Islet of Langerhans (tissue), 1 donor: Measurements from ENCODE around the gene STK38L.
"Not testable (repeated sequence)": the region's sequence is repeated elsewhere in the genome, so short reads cannot be mapped to it uniquely, and the experiment has no call there.

ENCODE experiments used
- FAIRE-seq: peaks from one replicate; lab custom pipeline; 2011; peaks lifted over from hg19 to GRCh38; lab: Jason Lieb, UNC

The STK38L gene

DNA sequence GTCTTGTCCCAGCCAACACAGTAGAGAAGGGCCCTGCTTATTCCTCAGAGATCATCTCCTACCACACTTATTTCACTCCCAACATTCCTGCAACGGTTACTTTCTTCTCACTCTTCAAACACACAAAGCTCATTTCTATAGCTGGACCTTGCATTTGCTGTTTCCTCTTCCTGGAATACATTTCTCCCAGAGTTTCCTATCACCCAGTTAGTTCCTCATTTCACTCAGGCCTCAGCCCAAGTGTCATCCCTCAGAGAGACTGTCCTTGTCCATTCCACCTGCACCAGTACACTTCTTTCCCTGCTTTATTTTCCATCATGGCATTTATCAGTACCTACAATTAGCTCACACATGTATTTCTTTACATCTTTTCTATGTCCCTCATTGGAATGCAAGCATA, 14.7 kb upstream of the STK38L start:
- no peak for FAIRE-seq

GRCh38 chr12:27231374-27231773, 12.7 kb upstream of the STK38L start:
- FAIRE-seq = not testable (repeated sequence)

DNA sequence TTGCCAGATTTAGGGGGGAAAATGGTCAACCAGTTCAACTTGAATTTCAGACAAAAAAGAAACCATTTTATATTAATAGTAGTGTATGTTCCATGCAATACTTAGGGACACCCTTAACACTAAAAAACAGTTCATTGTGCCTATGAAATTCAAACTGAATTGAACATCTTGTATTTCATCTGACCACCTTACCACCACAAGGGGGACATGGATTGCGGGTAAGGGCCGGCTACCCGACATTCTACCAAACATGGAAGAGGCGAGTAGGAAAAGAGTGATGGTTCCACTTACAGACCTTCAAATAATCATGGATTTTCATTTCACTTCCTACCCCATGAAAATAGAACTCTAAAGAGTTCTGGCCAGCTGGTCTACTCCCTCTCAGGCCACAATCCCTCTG, 10.3 kb upstream of the STK38L start:
- no peak for FAIRE-seq

DNA sequence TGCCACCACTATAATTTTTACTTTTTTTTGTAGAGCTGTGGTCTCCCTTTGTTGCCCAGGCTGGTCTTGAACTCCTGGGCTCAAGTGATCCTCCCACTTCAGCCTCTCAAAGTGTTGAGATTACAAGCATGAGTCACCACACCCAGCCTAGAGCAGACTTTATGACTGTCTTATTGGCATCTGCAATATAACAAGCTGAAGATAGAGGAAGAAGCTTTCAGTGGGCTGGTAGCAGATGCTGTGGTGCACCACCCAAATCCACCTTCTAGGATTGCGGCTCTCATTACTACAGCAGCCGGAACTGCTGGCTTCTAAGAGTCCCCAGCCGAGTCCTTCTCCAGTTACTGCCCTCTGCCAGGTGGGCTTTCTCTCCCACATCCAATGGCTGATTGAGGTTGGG, 7.6 kb upstream of the STK38L start:
- no peak for FAIRE-seq

DNA sequence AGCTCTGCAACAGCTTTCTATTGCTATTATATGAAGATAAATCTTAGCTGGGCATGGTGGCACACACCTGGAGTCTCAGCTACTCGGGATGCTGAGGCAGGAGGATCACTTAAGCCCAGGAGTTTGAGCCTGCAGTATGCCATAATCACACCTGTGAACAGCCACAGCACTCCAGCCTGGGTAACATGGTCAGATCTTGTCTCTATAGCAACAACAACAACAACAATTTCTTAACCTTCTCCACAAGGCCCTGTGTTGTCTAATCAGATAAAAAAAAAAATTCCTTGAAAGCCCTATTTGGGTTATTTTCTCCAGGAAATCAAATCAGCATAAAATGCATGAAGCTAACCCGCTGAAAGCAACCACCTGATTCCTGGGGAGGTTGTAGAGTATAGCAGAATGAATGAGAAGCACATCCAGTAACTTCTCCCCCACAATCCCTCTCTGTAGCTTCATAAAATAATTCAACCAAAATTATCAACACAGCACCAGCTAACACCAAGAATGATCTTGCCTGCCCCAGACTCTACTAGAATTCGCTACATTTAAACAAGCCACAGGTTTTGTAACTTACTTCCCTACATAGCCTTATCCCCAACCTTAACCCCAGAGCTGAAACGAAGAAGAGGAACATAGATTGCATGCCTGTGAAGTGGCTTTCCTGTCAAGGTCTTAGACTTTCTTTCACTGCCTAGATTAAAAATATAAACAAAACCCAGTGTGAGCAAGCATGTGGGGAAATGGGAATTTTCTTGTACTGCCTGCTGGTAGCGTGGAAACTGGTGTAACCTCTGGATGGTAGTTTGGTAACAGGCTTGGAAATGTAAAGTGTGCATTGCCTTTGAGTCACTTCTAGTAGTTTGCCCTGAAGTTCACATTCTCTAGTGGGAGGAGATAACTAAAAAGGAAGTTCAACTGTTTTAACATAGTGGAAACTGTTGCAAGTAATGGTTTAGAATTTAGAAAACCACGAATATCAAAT, 6.0 kb upstream of the STK38L start:
- no peak for FAIRE-seq

GRCh38 chr12:27243006-27243405, 1.1 kb upstream of the STK38L start:
- FAIRE-seq = no peak

DNA sequence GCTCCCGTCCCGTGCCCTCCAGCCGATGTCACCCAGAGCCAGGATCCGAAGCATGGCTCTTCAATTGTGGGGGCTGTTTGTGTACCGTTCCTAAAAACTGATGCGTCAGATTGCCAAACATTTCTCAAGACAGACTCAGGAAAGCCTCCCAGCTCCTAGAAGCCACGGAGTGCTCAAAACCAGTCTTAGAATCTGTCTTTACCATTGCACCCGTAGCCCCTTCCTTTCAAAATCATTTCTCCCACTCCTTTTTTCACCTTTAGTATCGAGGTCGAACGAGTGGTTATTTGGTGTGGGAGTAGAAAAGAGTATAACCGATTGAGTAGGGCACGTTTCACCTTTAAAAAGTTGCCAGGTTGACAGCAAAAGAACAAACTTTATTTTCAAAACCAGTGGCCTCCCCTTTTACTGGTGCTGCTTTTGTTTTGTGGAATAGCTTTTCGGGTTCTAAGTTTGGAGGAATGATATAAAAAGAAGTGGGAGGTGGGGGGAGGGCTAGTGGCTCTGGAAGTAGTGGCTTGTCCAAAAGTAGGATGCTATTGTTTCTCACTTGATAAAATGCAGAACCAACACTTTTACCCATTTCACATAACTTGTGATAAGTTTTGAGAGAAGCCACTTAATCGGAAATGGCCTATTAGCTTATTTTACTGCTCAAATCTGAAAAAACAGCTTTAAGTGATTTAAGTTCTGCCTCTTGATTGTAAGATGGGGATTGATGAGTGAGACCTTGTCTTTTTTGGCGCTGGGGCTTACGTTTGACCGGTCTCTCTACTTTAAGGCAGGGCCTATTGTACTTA, 803 bp downstream of the STK38L start:
- FAIRE-seq = no peak

DNA sequence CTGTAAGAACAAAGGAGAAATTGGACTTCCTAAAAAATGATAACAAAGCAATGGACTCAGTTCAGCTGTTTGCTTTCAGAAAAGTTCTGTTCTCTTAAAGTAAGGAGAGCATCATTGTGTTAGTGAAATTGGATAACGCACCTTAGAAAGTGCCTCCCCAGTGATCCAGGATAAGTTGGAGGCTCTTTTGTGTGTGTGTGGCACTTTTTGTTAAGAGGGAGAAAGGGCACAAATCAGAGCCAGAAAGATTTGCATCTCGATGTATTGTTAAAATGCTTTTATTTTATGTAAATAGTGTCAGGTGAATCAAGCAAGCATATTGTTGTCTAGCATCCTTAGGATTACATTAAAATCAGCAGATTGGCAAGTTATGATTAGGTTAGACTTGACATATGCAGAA, 2.1 kb downstream of the STK38L start:
- FAIRE-seq = no peak

DNA sequence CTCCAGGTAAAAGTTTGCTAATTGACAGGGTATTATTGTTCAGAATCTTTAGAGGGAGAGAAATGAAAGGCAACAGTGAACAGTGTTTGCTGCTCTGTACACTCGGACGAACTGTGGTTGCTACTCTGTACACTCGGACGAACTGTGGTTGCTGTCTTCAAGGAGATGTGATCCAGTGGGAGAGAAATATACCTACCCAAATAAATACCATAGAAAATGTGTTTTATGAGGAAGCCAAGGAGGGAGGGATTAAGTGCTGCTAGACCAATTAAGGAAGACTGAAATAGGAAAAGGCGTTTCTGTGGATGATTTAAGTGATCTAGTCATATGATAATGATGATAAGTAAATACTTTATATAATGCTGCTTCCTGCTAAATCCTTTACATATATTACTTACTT, 2.7 kb downstream of the STK38L start:
- no peak for FAIRE-seq

DNA sequence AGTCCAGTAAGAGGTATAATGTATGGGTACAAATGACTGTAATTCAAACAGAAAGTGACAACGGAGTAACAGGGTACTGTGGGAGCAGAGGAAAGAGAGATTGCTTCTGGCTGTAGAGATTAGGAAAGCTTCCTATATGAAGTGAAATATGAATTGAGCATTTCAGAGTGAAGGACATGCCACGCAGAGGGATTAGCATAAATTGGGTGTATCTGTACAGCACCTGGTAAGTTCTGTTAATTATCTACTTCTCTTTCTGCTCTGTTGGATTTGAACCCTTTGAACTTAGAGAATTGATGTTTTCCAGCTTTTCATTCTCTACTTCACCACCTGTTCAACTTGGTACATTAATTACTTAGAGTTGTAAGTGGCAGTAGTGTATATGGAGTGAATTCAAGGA, 8.8 kb downstream of the STK38L start:
- no peak for FAIRE-seq

GRCh38 chr12:27253347-27253746, 9.3 kb downstream of the STK38L start:
- no peak for FAIRE-seq

DNA sequence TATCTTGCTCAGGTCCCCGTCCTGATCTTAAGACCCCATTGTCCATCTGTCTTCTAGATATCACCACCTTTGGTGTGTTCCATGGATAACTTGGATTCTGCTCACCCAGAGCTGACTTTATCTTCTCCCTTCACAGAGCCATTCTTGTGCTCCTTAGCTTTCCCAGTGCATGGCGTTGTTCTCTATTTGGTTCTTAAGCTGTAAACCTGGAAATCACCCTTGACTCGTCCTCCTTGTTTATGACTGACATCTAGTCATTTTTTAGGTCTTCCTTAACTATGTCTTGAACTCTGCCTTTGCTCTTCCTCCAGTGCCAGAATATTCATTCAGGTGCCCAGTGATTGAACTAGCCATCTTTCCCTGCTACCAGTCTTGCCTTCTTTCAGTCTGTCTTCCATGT, 11.7 kb downstream of the STK38L start:
- no peak for FAIRE-seq

DNA sequence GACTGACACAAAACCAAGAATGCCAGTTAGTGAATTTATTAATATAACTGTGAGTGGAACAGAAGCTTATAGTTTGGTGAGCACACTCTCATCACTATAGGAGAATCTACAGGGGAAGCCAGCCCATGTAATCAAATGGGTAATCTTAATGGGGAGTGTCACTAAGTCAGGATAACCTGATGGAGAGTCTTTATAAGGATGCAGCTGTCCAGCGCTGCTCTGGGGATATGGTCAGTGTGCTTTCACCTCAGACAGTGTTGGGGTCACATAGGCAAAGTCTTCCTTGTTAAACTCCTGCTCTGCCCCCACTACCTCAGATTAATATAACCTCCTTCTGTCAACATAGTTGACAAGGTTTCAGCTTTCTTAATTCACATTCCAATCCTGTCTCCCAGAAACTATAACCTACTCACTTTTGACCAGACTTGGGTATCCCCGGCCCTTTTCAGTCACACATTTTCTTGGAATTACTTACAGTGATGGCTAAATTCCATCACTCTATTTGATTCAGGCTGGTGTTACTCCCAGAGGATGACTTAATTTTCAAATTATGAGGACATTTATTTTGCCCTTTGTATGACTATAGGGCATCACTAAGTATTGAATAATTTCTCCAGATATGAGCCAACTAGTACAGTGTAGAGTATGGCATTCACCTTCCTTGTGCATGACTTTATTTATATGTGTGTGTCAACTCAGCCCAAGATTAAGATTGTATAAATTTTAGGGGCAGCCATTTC, 13.2 kb downstream of the STK38L start:
- no peak for FAIRE-seq

GRCh38 chr12:27260746-27261145, 16.7 kb downstream of the STK38L start:
- FAIRE-seq = peak; percentile 95

DNA sequence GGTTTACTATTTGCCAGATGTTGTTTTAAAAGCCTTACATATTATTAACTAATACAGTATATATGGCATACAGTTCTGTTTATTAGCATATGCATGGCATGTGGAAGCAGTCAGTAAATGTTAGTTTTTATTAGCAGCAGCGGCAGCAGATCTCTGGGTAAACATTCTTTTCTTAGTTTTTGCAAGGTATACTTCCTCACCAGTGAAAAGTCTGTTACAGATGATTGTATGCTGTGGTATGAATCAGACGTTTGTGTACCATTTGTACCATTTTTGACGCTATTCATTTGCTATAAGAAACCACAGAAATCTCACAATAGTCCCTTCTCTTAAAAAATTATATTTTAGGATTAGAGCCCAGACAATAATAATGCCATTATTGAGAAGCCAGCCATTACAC, 17.8 kb downstream of the STK38L start:
- no peak for FAIRE-seq

GRCh38 chr12:27270148-27270547, 26.1 kb downstream of the STK38L start:
- no peak for FAIRE-seq

DNA sequence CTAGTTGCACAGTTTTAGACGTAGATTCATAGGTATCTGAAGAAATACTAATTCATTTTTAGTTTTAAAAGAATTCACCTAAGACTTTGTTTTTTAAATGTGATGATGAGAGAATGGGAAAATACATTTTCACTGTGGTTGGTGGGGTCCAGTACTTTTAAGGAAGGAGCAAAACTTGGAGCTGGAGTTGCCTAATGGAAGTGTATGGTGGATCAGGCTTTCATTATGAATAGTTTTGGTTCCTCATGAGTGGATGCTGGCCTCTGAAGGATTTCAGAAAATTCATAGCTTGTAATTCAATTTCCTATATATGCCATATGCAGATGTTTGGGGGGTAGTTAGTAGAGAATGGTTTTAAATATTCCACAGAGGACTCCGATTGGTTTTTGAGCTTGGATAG, 27.1 kb downstream of the STK38L start:
- no peak for FAIRE-seq

GRCh38 chr12:27272373-27273028, 28.4 kb downstream of the STK38L start:
- FAIRE-seq = peak; percentile 76

DNA sequence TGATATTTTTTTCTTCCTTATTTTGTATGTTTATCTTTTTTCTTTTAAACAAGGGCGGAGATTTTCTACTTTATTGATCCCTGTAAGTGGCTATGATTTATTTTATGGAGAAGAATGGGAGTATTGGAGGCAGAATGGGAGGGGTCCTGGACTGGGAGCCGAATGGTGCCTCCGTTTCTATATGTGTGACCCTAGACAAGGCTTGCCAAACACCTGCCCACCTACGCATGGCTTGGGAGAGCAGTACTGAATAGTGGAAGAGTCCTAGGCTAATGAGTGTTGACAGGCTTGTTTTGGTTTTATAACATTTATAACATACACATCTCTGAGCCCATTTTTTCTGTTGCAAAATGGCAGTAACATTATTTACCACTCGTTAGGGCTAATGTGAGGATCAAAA, 29.0 kb downstream of the STK38L start:
- FAIRE-seq = no peak

GRCh38 chr12:27274706-27275105, 30.6 kb downstream of the STK38L start:
- no peak for FAIRE-seq

DNA sequence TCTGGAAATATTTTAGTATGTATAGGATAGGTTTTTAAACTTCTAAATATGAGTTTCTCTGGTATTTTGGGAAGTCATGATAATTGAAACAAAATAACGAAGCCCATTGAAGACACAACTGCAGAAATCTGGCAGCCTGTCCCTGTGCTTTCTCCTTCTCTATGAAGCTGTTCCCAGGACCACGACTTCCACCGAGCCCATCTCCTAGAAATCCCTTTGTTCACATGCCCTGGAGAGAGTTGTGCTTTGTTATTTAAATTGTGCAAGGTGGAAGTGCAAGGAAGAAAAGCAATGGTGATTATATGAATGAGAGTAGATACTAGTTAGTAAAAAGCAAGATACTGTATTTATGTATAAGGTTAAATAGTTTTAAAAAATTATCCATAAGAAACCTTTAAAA, 32.2 kb downstream of the STK38L start:
- no peak for FAIRE-seq

GRCh38 chr12:27277846-27278260, 33.8 kb downstream of the STK38L start:
- FAIRE-seq = peak; percentile 79
